CD14-positive monocyte (primary cell): ENCODE results near the gene TXNRD2. TPM values are rescaled to one million over a fixed set of nuclear protein-coding genes. Genes with fewer than 3 reads are reported as not detected.
"Not testable (repeated sequence)": the region's sequence is repeated elsewhere in the genome, so short reads cannot be mapped to it uniquely, and the experiment has no call there.

ENCODE experiments used
- DNase-seq, 3 donors: peaks; one replicate each; pipeline ENCODE4 v3.0.0-alpha.2; 2011 to 2022
- H2AFZ ChIP-seq: 2 replicates; pipeline ENCODE4 v1.6.0; 2012; ENCODE audit warnings: mild to moderate bottlenecking, low read depth, low read length, inconsistent platforms; ENCODE audit not compliant: insufficient read depth, poor library complexity, severe bottlenecking
- H3K27ac ChIP-seq, 2 donors: 1 replicate in 1 of 2; 2 replicates in 1 of 2; pipeline ENCODE4 v1.5.1; 2012 to 2013; ENCODE audit warnings: low read length in 2 of 2, control low read depth in 1 of 2, inconsistent platforms in 1 of 2, low read depth in 1 of 2, mild to moderate bottlenecking in 1 of 2
- H3K27me3 ChIP-seq, 2 donors: one replicate each; pipeline versions ENCODE4 v1.6.0 to v1.6.1; 2011 to 2013; ENCODE audit warnings: low read length in 2 of 2; ENCODE audit not compliant: control insufficient read depth in 2 of 2, insufficient read depth in 2 of 2
- H3K36me3 ChIP-seq, 2 donors: replicated peaks in 1 of 2; 1 replicate in 1 of 2; 2 replicates in 1 of 2; pipeline versions ENCODE4 v1.5.1 to v1.6.1; 2012 to 2013; ENCODE audit warnings: low read length in 2 of 2, control low read depth in 1 of 2, inconsistent platforms in 1 of 2, mild to moderate bottlenecking in 1 of 2; ENCODE audit not compliant: insufficient read depth in 2 of 2, control insufficient read depth in 1 of 2
- H3K4me1 ChIP-seq, 2 donors: 1 replicate in 1 of 2; 2 replicates in 1 of 2; pipeline versions ENCODE4 v1.5.1 to v1.6.1; 2012 to 2013; ENCODE audit warnings: low read length in 2 of 2, control low read depth in 1 of 2, inconsistent platforms in 1 of 2, mild to moderate bottlenecking in 1 of 2, moderate library complexity in 1 of 2; ENCODE audit not compliant: insufficient read depth in 2 of 2, control insufficient read depth in 1 of 2
- H3K4me2 ChIP-seq: replicated peaks from 2 replicates; pipeline ENCODE3; 2012; ENCODE audit warnings: low read length, moderate library complexity, mild to moderate bottlenecking; ENCODE audit not compliant: poor library complexity, severe bottlenecking; ENCODE audit errors: extremely low read depth
- H3K4me3 ChIP-seq, 3 experiments: fragments of 200-600 bp in 1 of 3; sonication (generic) in 1 of 3; replicated peaks in 1 of 3; 1 replicate in 2 of 3; 2 replicates in 1 of 3; pipeline ENCODE4 v1.5.1; 2011 to 2013; ENCODE audit warnings: low read length in 3 of 3, mild to moderate bottlenecking in 3 of 3, control low read depth in 2 of 3, low read depth in 2 of 3, inconsistent platforms in 1 of 3, moderate library complexity in 1 of 3
- H3K79me2 ChIP-seq: 2 replicates; pipeline ENCODE4 v1.6.0; 2012; ENCODE audit warnings: mild to moderate bottlenecking, control low read depth, inconsistent platforms, low read length, moderate library complexity; ENCODE audit not compliant: insufficient read depth
- H3K9ac ChIP-seq: 2 replicates; pipeline ENCODE4 v1.6.0; 2017; ENCODE audit warnings: low read length, mild to moderate bottlenecking; ENCODE audit not compliant: insufficient read depth, poor library complexity, severe bottlenecking
- H3K9me3 ChIP-seq, 2 donors: replicated peaks in 1 of 2; 1 replicate in 1 of 2; 2 replicates in 1 of 2; pipeline versions ENCODE4 v1.5.1 to v1.6.1; 2012 to 2013; ENCODE audit warnings: low read length in 2 of 2, control low read depth in 1 of 2; ENCODE audit not compliant: control insufficient read depth in 1 of 2, insufficient read depth in 1 of 2
- H4K20me1 ChIP-seq: 2 replicates; pipeline ENCODE4 v1.6.0; 2012; ENCODE audit warnings: mild to moderate bottlenecking, low read length, control low read depth, moderate library complexity; ENCODE audit not compliant: insufficient read depth
- H3K27ac Mint-ChIP-seq, 7 donors: one replicate each; pipeline ENCODE4 v1.8.0; 2020; ENCODE audit warnings: mild to moderate bottlenecking in 7 of 7, mixed read lengths in 7 of 7, moderate library complexity in 6 of 7, inconsistent platforms in 2 of 7
- H3K27me3 Mint-ChIP-seq, 3 donors: one replicate each; pipeline ENCODE4 v1.8.0; 2021 to 2022; ENCODE audit warnings: low read depth in 3 of 3, mild to moderate bottlenecking in 3 of 3, mixed read lengths in 3 of 3, moderate library complexity in 3 of 3, inconsistent platforms in 1 of 3
- H3K36me3 Mint-ChIP-seq, 2 donors: one replicate each; pipeline ENCODE4 v1.8.0; 2020; ENCODE audit warnings: mixed read lengths in 2 of 2, inconsistent platforms in 1 of 2, mild to moderate bottlenecking in 1 of 2
- H3K4me1 Mint-ChIP-seq: one replicate; pipeline ENCODE4 v1.8.0; 2020; ENCODE audit warnings: mild to moderate bottlenecking, mixed read lengths
- H3K4me3 Mint-ChIP-seq, 2 donors: one replicate each; pipeline ENCODE4 v1.8.0; 2020; ENCODE audit warnings: mild to moderate bottlenecking in 2 of 2, mixed read lengths in 2 of 2, moderate library complexity in 1 of 2
- H3K9me3 Mint-ChIP-seq, 7 donors: one replicate each; pipeline ENCODE4 v1.8.0; 2020 to 2022; ENCODE audit warnings: mixed read lengths in 7 of 7, mild to moderate bottlenecking in 6 of 7, moderate library complexity in 6 of 7, inconsistent platforms in 2 of 7
- WGBS: methylation state at CpG from one replicate; pipeline ENCODE4 v1.1.5; 2013; ENCODE audit warnings: missing lambda C conversion rate; ENCODE audit not compliant: insufficient coverage; 5-methylcytosine and 5-hydroxymethylcytosine counted together
- intact Hi-C, 2 donors: fragments of 100-400 bp; cut with micrococcal nuclease; formaldehyde crosslinking; loops; one replicate each; pipeline versions ENCODE4 v1.15.0 to v1.15.1; 2023
- polyA plus RNA-seq, 3 donors: library from polyadenylated mRNA; depleted of rRNA in 1 of 3; unstranded in 2 of 3; stranded (reverse) in 1 of 3; fragments of 300-500 nt in 2 of 3; fragments of >200 nt in 1 of 3; fragmentation: Illumina TruSeq in 2 of 3; gene quantifications; 1 replicate in 2 of 3; 2 replicates in 1 of 3; pipeline ENCODE4 v1.2.3, GENCODE V29; 2012 to 2021
- TF ChIP-seq, protein P1 (sequence below): fragments of 200-600 bp; IDR thresholded peaks from one replicate; pipeline ENCODE4 v1.8.0; 2022; ENCODE audit warnings: antibody characterized with exemption, mild to moderate bottlenecking

The TXNRD2 gene
- polyA plus RNA-seq, 3 donors, result 24.9 to 54.9 (median 30.8) TPM

GRCh38 chr22:19927696-19928095 lies 13.9 kb downstream of the TXNRD2 start:
- H3K9me3 Mint-ChIP-seq, result no peaks in the 10 kb centered on the region
- Histone ChIP-seq H3K4me1 (peaks cover 17 to 28% of the 10 kb centered on the region in 2 donors), H3K36me3 (peaks cover 11 to 39% of the 10 kb centered on the region in 2 donors), H3K4me2 (no peak overlapping the region), H3K79me2 (peaks cover 7% of the 10 kb centered on the region), H4K20me1 (peaks cover 8% of the 10 kb centered on the region), H3K27me3 (no peaks in the 10 kb centered on the region), H3K4me3 (no peak overlapping the region), H2AFZ (no peak overlapping the region), H3K9ac (no peak overlapping the region), H3K27ac (no peak overlapping the region), H3K9me3 (no peaks in the 10 kb centered on the region)
- peaks cover 23% of the 10 kb centered on the region for H3K4me1 Mint-ChIP-seq
- TF ChIP-seq, protein P1, sequence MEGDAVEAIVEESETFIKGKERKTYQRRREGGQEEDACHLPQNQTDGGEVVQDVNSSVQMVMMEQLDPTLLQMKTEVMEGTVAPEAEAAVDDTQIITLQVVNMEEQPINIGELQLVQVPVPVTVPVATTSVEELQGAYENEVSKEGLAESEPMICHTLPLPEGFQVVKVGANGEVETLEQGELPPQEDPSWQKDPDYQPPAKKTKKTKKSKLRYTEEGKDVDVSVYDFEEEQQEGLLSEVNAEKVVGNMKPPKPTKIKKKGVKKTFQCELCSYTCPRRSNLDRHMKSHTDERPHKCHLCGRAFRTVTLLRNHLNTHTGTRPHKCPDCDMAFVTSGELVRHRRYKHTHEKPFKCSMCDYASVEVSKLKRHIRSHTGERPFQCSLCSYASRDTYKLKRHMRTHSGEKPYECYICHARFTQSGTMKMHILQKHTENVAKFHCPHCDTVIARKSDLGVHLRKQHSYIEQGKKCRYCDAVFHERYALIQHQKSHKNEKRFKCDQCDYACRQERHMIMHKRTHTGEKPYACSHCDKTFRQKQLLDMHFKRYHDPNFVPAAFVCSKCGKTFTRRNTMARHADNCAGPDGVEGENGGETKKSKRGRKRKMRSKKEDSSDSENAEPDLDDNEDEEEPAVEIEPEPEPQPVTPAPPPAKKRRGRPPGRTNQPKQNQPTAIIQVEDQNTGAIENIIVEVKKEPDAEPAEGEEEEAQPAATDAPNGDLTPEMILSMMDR, result no peak
- H3K4me3 Mint-ChIP-seq, result no peak overlapping the region
- intact Hi-C loops, result no loop called here
- H3K27me3 Mint-ChIP-seq, result peaks cover 0 to 2% (median 0%) of the 10 kb centered on the region in 3 donors
- 94% methylated on average over 3 of the region's 7 CpGs for WGBS
- DNase-seq, result no peak
- peaks cover 39 to 47% of the 10 kb centered on the region in 2 donors for H3K36me3 Mint-ChIP-seq
- H3K27ac Mint-ChIP-seq, result no peak overlapping the region

DNA sequence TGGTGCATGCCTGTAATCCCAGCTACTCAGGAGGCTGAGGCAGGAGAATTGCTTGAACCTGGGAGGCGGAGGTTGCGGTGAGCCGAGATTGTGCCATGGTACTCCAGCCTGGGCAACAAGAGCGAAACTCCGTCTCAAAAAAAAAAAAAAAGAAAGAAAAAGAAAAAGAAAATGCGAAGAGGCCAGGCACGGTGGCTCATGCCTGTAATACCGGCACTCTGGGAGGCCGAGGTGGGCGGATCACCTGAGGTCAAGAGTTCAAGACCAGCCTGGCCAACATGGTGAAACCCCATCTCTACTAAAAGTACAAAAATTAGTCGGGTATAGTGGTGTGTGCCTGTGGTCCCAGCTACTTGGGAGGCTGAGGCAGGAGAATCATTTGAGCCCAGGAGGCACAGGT lies 15.6 kb downstream of the TXNRD2 start:
- H3K27me3 Mint-ChIP-seq, H3K9me3 Mint-ChIP-seq, H3K27ac Mint-ChIP-seq, H3K4me3 ChIP-seq, DNase-seq, H3K27ac ChIP-seq, H3K79me2 ChIP-seq, H2AFZ ChIP-seq, H3K9me3 ChIP-seq, H3K27me3 ChIP-seq, H3K9ac ChIP-seq, H3K4me2 ChIP-seq, H3K4me3 Mint-ChIP-seq, intact Hi-C loops: not testable (repeated sequence)
- WGBS, result no CpG with 5 or more reads among the region's 11 CpGs
- Histone ChIP-seq H3K36me3 (peaks cover 17 to 49% of the 10 kb centered on the region in 2 donors), H4K20me1 (peaks cover 16% of the 10 kb centered on the region), H3K4me1 (peaks cover 9 to 15% of the 10 kb centered on the region in 2 donors)
- H3K36me3 Mint-ChIP-seq, result peaks cover 45 to 54% of the 10 kb centered on the region in 2 donors
- peaks cover 13% of the 10 kb centered on the region for H3K4me1 Mint-ChIP-seq
